Left cardiac atrium (tissue), 4 donors: ENCODE measurements around the gene WDR55. TPM values are rescaled to one million over a fixed set of nuclear protein-coding genes. Genes with fewer than 3 reads are reported as not detected.
"Not testable (repeated sequence)": the region's sequence is repeated elsewhere in the genome, so short reads cannot be mapped to it uniquely, and the experiment has no call there.

Experiments
- ATAC-seq, 2 donors: fragments of 200-7000 bp; cut with Tn5 transposase; one replicate each; pipeline ENCODE4 v1.9.1; 2020; ENCODE audit warnings: mild to moderate bottlenecking in 2 of 2, moderate library complexity in 2 of 2
- DNase-seq: peaks from one replicate; pipeline ENCODE4 v3.0.0-alpha.2; 2020
- intact Hi-C, 2 donors: fragments of 100-400 bp; cut with DNase I; formaldehyde crosslinking; loops; one replicate each; pipeline versions ENCODE4 v1.14.1 to v1.15.1; 2022 to 2023
- microRNA-seq, 2 donors: library from miRNA; unstranded; fragments of <30 nt; microRNA quantifications; one replicate each; pipeline ENCODE4 v1.2.0, GENCODE V29; 2020
- total RNA-seq, 2 donors: library from RNA; stranded (reverse); fragmentation: NEBNext Ultra II Directional; extraction: Animal tissue kit (Norgen Biotek cat#: 25700); gene quantifications; one replicate each; pipeline ENCODE4 v1.2.1, GENCODE V29; 2021
- donor health status: DM: no; HTN: yes; CAD: no.
- donor health status: DM: no; HTN: yes; CAD: no; lungs with severe emphysema.
- donor health status: DM: yes; HTN: yes; CAD: no.
- donor health status: Dilated cardiomyopathy.

Gene WDR55
- total RNA-seq, 2 donors from 2014 or later: 11.0 to 15.4 TPM

DNA sequence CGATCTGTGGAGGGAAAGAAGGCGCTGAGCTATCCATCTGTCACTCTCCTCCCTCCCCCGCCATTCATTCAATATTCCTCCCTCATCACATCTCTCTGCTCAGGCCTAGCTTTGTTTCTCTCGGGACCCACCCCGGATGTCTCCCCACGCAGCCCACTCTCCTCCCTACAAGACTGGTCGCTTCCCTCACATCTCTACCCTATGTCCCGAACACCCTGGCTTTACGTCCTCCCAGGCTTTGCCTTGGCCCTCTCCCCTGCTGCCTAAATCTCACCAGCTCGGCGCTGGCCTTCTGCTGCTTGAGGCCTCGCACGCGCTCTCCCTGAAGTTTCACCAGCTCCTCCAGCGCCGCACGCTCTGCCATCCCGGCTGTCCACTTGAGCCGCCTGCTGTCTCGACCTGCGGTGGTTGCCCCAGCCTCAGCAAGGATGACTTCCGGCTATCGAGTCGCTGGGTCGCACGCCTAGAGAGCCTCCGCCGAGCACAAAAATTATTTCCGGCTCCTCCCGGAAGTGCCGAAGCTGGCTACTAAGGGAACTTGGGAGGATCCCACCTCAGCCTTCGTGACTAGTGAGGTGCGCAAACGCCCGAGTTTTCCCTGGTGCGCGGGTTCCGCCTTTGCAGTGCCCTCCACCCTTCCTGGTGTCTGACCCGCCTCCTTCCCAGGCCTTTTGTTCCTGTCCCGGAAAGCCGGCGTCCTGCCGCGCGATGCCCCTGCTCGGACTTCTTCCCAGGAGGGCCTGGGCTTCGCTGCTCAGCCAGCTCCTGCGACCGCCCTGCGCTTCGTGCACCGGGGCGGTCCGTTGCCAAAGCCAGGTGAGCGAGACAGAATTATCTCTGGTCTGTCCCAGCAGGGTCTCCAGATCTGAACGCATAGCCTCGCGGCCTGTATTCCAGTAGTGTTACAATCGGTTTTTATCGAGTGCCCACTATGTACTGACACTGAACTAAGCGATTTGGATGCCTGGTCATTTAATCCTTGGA is 26.5 kb downstream of the WDR55 start, which contains the start of the genes HARS1 and HARS2:
HARS1 (minus strand) TSS at position 430 of the 984 bp plus-strand sequence; CDS start at position 364, 66 bp downstream.
HARS2 (plus strand) TSS at position 515 of the 984 bp plus-strand sequence; CDS start at position 709, 194 bp downstream.
- ATAC-seq: peak; percentile 98
- intact Hi-C loops: loop anchor here in 1 of 2 donors (2.0 kb wide), 1 partner anchor 26 kb away; the partner anchor contains the start of gene WDR55
- peak; percentile 93 for DNase-seq

- ATAC-seq (no peak), DNase-seq (no peak)
- intact Hi-C loops: no loop called here
Measured at GRCh38 chr5:140694276-140694675, 29.6 kb downstream of the WDR55 start.

DNA sequence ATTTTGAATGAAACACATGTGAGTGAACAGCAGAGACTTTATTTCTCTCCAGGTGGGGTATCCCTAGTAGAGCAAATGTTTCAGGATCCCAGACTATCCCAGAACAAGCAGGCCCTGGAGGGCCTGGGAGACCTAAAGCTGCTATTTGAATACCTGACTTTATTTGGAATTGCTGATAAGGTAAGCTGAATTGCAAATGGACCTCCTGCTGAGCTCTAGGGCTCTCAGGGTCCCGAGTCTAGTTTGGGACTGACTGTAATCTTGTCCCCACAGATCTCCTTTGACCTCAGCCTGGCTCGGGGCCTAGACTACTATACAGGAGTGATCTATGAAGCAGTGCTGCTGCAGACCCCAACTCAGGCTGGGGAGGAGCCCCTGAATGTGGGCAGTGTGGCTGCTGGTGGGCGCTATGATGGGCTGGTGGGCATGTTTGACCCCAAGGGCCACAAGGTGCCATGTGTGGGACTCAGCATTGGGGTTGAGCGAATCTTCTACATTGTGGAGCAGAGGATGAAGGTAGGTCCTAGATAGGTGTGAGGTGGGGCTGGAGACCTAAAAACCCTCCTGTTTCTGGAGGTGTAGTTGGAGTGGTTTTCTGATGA is 32.3 kb downstream of the WDR55 start:
- intact Hi-C loops: no loop called here
- DNase-seq: no peak
- ATAC-seq: no peak

GRCh38 chr5:140700177-140701144 is 35.8 kb downstream of the WDR55 start, which contains the start of gene ZMAT2:
ZMAT2 (plus strand) TSS chr5:140700447; CDS start chr5:140700461, 14 bp downstream.
- intact Hi-C loops: no loop called here
- peak; percentile 99 to 100 for ATAC-seq
- DNase-seq: peak; percentile 95

- intact Hi-C loops: no loop called here
- no peak for ATAC-seq
- DNase-seq: no peak
Measured at GRCh38 chr5:140707812-140708211, 43.1 kb downstream of the WDR55 start.

DNA sequence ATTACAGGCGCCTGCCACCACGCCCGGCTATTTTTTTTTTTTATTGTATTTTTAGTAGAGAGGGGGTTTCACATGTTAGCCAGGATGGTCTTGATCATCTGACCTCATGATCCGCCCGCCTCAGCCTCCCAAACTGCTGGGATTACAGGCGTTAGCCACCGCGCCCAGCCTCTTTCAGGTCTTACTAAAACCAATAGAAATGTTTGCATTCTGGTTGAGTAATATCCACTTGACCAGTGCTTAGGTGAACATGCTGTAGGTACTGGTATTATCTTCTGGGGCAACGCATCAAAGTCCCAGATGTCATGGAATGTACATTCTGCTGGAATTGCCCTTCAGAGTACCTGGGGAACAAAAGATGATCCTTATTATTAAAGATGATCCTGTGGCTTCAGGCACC is 44.1 kb downstream of the WDR55 start:
- intact Hi-C loops, ATAC-seq: not testable (repeated sequence)

DNA sequence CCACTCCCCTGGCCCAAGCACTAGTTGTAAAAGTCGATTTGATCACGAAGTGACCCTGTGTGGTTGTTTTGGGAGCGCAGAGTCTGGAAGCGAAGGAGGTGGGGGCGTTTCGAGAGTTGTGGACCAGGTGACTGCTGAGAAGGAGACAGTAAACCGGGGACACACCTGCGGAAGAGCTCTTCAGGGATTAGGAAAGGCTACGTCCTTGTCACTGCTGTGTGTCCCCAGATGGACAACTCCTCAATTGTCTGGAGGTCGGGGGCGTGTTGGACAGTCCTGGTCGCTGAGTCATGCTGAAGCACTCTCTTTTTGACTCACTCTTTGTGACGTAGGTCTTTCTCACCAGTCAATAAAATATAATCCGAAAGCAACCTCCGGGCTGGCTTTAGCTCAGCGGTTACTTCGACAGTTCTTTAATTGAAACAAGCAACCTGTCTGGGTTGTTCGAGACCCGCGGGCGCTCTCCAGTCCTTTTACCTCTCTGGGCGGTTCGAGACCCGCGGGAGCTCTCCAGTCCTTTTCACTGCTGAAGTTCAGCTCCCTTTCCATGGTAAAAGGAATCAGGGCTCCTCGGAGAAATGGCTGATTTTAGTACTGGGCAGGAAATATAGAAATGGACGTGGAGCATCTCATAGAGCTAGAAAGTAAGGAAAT is 46.3 kb downstream of the WDR55 start:
- peak; percentile 89 for DNase-seq
- peak; percentile 93 to 97 for ATAC-seq
- intact Hi-C loops: no loop called here

More for the DNA sequence above, 44.1 kb downstream of the WDR55 start:
- not testable (repeated sequence) for DNase-seq

- no peak for DNase-seq
- intact Hi-C loops: no loop called here
- ATAC-seq: no peak
Measured at GRCh38 chr5:140711794-140712193, 47.1 kb downstream of the WDR55 start.

DNA sequence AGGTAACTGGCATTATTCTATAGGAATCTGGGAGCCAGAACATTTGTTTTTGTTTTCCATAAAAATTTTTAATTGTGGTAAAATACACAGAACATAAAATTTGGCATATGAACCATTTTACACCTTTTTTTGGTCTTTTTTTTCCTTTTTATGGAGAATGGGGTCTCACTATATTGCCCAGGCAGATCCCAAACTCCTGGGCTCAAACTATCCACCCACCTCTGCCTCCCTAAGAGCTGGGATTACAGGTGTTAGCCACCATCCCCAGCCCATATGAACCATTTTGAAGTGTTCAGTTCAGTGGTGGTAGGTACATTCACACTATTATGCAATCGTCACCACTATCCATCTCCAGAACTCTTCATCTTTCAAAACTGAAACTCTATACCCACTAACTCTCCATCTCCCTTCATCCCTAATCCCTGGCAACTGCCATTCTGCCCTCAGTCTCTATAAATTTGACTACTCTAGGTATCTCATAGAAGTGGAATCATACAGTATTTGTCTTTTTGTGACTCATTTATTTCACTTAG is 48.9 kb downstream of the WDR55 start:
- no peak for ATAC-seq
- no peak for DNase-seq
- intact Hi-C loops: no loop called here

DNA sequence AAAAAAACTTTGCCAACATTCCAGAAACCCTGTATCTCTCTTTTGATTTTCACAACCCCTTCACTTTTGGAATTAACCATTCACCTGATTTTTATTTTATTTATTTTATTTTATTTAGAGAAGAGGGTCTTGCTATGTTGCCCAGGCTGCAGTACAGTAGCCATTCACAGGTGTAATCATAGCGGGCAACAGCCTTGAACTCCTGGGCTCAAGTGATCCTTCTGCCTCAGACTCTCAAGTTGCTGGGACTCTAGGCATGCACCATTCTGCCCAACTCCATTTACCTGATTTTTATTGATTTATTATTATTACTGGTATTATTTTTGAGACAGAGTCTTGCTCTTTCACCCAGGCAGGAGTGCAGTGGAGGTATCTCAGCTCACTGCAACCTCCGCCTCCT is 51.5 kb downstream of the WDR55 start:
- not testable (repeated sequence) for DNase-seq

DNA sequence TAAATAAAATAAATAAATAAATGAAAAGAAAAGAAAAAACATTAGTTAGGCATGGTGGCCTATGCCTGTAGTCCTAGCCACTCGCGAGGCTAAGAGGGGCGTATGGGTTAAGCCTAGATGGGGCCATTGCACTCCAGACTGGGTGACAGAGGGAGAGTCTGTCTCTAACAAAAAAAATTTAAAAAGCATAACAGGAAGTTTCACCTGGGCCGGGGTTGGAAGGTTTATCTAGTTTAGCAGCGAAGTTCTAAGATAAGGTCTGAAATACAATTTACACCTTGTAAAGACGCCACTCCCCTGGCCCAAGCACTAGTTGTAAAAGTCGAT is 53.5 kb downstream of the WDR55 start:
- ATAC-seq (no peak), DNase-seq (no peak)
- intact Hi-C loops: no loop called here

More for the DNA sequence above, 51.5 kb downstream of the WDR55 start:
- intact Hi-C loops, ATAC-seq: not testable (repeated sequence)

DNA sequence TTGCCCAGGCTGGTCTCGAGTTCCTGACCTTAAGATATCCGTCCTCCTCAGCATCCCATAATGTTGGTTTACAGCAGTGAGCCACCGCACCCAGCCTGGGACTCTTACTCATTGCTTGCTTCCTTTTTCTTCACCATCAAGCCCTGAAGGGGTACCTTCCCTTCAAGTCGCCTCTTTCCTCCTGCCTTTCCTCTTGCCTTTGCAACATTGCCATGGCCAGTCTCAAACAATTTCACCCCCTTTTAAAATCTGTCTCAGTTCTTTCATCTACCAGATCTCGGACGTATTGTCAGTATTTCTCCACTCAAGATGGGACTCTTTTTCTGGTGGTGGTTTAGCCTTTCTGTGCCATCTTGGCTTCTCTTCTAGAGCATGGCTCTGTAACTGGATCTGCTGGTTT is 56.0 kb downstream of the WDR55 start:
- ATAC-seq, intact Hi-C loops, DNase-seq: not testable (repeated sequence)

- ATAC-seq, intact Hi-C loops, DNase-seq: not testable (repeated sequence)
Measured at GRCh38 chr5:140721395-140721794, 56.7 kb downstream of the WDR55 start.

Small RNA genes lying within 50 kb of the gene (microRNA-seq; reads per million reads assigned to microRNA genes)
- gene MIR3655: 0.27 to 0.40 reads per million in 2 donors

Other genes with a start within 250 kb of the WDR55 start
- 10 to 100 TPM in 1 of 2 donors, 1 to 10 TPM in 1; 8.8 to 11.5 TPM for gene EIF4EBP3, start 117.2 kb upstream of the WDR55 start, total RNA-seq
- gene SRA1, start 107.4 kb upstream of the WDR55 start, total RNA-seq: 10 to 100 TPM; 24.9 to 37.4 TPM
- 10 to 100 TPM; 11.4 to 14.3 TPM for gene APBB3, start 100.3 kb upstream of the WDR55 start, total RNA-seq
- gene SLC35A4, start 100.1 kb upstream of the WDR55 start, total RNA-seq: 10 to 100 TPM; 70.3 to 79.3 TPM
- 100 to 1,000 TPM in 1 of 2 donors, 10 to 100 TPM in 1; 73.9 to 107 TPM for gene CD14, start 31.7 kb upstream of the WDR55 start, total RNA-seq
- 1 to 10 TPM; 3.9 to 6.4 TPM for gene TMCO6, start 25.5 kb upstream of the WDR55 start, total RNA-seq
- 100 to 1,000 TPM in 1 of 2 donors, 10 to 100 TPM in 1; 98.2 to 108 TPM for gene NDUFA2, start 17.3 kb upstream of the WDR55 start, total RNA-seq
- 10 to 100 TPM; 59.6 to 62.8 TPM for gene IK, start 17.1 kb upstream of the WDR55 start, total RNA-seq
- gene DND1, start 8.7 kb downstream of the WDR55 start, total RNA-seq: under 1 TPM; 0.35 to 0.44 TPM
- 10 to 100 TPM; 35.3 to 46.5 TPM for gene HARS1, start 26.5 kb downstream of the WDR55 start, total RNA-seq
- 10 to 100 TPM; 19.2 TPM for gene HARS2, start 26.6 kb downstream of the WDR55 start, total RNA-seq
- 10 to 100 TPM; 34.0 to 36.8 TPM for gene ZMAT2, start 35.5 kb downstream of the WDR55 start, total RNA-seq
- not detected for gene PCDHA1, start 121.2 kb downstream of the WDR55 start, total RNA-seq
- not detected for gene PCDHA2, start 129.9 kb downstream of the WDR55 start, total RNA-seq
- gene PCDHA3, start 136.2 kb downstream of the WDR55 start, total RNA-seq: under 1 TPM; 0.06 to 0.44 TPM
- under 1 TPM; 0.16 to 0.24 TPM for gene PCDHA4, start 142.2 kb downstream of the WDR55 start, total RNA-seq
- under 1 TPM in 1 of 2 donors, not detected in 1; 0.08 TPM for gene PCDHA5, start 156.7 kb downstream of the WDR55 start, total RNA-seq
- under 1 TPM; 0.09 to 0.21 TPM for gene PCDHA6, start 163.1 kb downstream of the WDR55 start, total RNA-seq
- not detected for gene PCDHA7, start 169.4 kb downstream of the WDR55 start, total RNA-seq
- under 1 TPM; 0.06 to 0.10 TPM for gene PCDHA8, start 176.3 kb downstream of the WDR55 start, total RNA-seq
- under 1 TPM; 0.03 to 0.05 TPM for gene PCDHA9, start 183.5 kb downstream of the WDR55 start, total RNA-seq
- gene PCDHA10, start 191.0 kb downstream of the WDR55 start, total RNA-seq: under 1 TPM; 0.44 to 0.55 TPM
- gene PCDHA11, start 204.1 kb downstream of the WDR55 start, total RNA-seq: under 1 TPM; 0.09 to 0.29 TPM
- gene PCDHA12, start 210.4 kb downstream of the WDR55 start, total RNA-seq: under 1 TPM; 0.15 to 0.34 TPM
- under 1 TPM; 0.27 to 0.31 TPM for gene PCDHA13, start 217.2 kb downstream of the WDR55 start, total RNA-seq